GM19099 (cell line): ENCODE measurements around the gene SHISA9.

Experiments used
- POLR2A ChIP-seq: IDR thresholded peaks from 3 replicates; pipeline ENCODE4 v1.6.1; 2011; ENCODE audit warnings: low read depth; ENCODE audit not compliant: insufficient read length; ENCODE audit errors: extremely low read depth

The SHISA9 gene

GRCh38 chr16:13032911-13033310 is 131.5 kb downstream of the SHISA9 start:
- TF ChIP-seq POLR2A = no peak

DNA sequence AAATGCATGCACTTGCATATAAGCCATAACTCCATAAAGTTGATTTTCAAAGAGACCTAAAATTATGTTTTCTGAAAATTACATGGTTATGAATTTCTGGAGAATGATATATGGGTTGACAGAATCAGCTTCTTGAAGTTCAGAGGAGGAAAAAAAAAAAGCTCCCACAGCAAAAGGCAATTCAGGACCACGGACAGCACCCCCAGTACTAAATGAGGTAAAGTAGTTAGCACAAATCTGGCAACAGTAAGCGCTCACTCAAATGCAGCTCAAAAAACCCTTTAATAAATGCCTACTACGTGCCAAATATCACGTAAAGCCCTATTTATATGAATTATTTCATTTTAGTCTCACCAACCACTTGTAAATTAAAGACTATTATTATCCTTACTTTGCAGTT is 135.2 kb downstream of the SHISA9 start:
- TF ChIP-seq POLR2A = no peak

GRCh38 chr16:13038591-13038990 is 137.2 kb downstream of the SHISA9 start:
- no peak for TF ChIP-seq POLR2A

DNA sequence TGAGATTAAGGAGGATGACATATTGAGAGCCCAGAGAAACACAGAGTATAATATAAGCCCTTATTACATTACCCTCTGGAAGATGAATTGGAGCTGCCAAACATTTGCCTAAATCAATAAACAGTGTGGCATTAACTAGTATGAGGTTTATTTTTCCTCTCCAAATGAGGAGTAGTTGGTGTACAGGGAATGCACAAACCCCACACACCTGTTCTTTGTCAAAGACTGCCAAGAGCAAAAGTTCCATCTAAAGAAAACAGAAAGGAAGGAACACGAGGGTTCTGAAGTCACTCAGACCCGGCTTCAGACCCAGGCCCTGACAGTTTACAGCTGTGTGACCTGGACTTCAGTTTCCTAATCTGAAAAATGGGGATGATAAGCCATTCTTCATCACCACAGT is 138.1 kb downstream of the SHISA9 start:
- TF ChIP-seq POLR2A = no peak

DNA sequence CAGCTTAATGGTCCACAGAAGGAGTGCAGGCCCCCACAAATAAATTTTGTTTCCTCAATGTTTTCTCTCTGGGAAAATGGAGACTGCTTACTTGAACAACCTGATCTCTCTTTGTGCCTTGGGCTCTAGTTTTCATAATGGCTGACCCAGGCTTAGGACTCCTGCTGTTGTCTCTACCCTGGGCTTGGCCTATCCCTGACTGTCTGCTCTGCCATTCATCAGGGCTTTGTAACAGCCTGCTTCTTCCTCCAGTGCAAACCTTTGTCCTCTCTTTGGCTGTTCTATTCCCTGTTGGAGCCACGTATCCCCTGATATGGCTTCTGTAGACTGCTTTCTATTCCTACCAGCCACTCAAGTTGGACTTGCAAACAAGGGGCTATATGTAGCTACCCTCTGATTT is 139.8 kb downstream of the SHISA9 start:
- no peak for TF ChIP-seq POLR2A

- TF ChIP-seq POLR2A = no peak
Measured at GRCh38 chr16:13041646-13042290, 140.4 kb downstream of the SHISA9 start.

GRCh38 chr16:13042291-13042685 is 140.9 kb downstream of the SHISA9 start:
- TF ChIP-seq POLR2A = no peak

DNA sequence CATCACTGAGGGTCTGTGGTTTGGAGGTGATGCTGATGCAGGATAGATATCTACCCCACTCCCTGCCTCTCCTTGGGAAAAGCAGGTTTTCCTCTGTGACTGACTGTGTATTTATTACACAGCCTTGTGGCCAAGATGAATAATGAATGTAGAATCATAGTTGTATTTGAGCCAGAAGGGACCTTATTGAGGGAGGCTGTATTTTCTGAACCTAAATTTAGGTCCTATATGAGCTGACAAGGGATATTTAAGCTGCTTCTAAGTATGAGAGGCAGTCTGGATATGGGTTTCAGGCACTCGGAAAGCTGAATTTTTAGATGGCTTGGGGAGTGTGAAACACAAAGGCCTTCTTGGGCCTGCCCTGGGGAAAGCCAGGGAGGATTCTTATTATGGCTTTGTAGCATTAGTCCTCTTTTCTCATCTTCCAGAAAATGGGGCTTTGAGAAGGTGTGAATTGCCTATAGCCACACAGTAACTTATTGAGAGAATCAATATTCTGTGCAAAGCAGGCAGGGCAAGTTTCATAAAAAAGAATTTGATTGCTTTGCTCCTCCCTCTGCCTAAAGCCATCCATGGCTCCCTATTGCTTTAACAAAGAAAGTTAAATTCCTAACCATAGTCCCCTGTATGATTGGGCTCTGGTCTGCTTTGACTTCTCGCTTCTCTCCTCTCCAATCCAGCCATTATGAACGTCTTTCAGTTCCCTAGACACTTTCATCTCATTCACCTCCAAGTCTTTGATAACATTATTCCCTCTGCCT is 144.8 kb downstream of the SHISA9 start:
- no peak for TF ChIP-seq POLR2A

GRCh38 chr16:13047276-13047675 is 145.9 kb downstream of the SHISA9 start:
- no peak for TF ChIP-seq POLR2A

GRCh38 chr16:13049688-13050087 is 148.3 kb downstream of the SHISA9 start:
- TF ChIP-seq POLR2A = no peak

DNA sequence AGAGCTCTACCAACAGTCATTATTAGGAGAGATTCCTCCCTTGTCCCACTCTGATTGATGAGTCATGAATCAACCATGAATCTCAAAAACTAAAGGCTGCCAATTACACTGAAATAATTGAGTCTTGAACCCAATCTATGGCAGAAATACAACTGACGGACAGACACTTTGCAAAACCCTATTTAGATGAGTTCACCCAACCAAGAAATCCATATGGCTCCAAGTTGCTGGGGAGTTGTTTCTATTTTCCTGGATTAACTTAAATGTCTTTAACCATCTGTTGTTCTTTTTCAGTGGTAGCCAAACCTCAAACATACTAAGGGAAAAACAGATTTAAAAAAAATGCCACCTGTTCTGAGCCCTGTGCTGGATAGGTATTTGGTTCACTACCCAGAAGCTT is 151.0 kb downstream of the SHISA9 start:
- TF ChIP-seq POLR2A = no peak

- no peak for TF ChIP-seq POLR2A
Measured at GRCh38 chr16:13055480-13055879, 154.1 kb downstream of the SHISA9 start.

GRCh38 chr16:13056607-13057006 is 155.2 kb downstream of the SHISA9 start:
- no peak for TF ChIP-seq POLR2A

DNA sequence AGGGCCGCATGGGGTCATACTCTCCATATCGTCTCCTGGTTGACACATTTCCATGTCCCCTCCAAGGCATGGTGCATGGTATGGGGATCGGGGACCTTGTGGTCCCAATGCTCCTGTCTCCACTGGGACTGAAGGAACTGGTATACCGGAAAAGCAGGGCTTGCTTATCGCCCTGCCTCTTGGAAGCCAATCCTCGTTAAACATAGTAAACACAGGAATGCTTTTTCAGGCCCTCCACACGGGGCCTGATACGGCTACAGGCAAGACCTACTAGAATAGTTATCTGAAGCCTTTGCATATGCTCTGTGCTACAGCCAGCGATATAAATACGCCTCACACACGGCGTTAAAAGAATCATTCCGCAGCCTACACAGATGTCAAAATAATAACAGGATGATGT is 159.5 kb downstream of the SHISA9 start:
- no peak for TF ChIP-seq POLR2A

GRCh38 chr16:13061691-13062090 is 160.3 kb downstream of the SHISA9 start:
- no peak for TF ChIP-seq POLR2A

GRCh38 chr16:13062219-13062618 is 160.8 kb downstream of the SHISA9 start:
- no peak for TF ChIP-seq POLR2A

- no peak for TF ChIP-seq POLR2A
Measured at GRCh38 chr16:13063457-13063856, 162.1 kb downstream of the SHISA9 start.

GRCh38 chr16:13064821-13065220 is 163.4 kb downstream of the SHISA9 start:
- no peak for TF ChIP-seq POLR2A

DNA sequence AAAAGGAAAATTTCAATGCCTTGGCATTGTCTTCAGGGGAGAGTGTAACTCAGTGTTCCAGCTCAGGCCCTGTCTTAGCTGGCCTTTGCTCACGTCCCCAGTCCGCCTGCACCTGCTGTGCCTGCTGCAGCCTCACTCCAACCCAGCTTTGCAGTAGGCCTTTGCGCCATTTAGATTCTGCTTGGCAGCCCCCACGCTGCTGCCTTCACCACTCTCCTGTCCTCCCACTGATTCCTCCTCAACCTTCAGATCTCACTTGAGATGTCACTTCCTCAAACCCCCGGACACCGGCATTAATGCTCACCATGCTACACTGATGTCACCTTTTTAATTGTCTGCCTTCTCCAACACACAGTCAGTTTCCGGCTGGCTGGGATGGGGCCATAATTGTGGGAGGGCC is 166.2 kb downstream of the SHISA9 start:
- no peak for TF ChIP-seq POLR2A
